Skeletal muscle tissue (tissue), 4 donors: ENCODE measurements around the gene JPH2. TPM values are rescaled to one million over a fixed set of nuclear protein-coding genes. Genes with fewer than 3 reads are reported as not detected.

Experiments
- H3K27ac ChIP-seq: one replicate; pipeline ENCODE4 v1.7.0; 2013; ENCODE audit warnings: mild to moderate bottlenecking, low read depth, low read length, inconsistent platforms
- H3K27me3 ChIP-seq, 3 donors: one replicate each; pipeline ENCODE4 v1.7.0; 2013; ENCODE audit warnings: low read length in 3 of 3; ENCODE audit not compliant: control insufficient read depth in 3 of 3, insufficient read depth in 3 of 3
- H3K36me3 ChIP-seq, 3 donors: one replicate each; pipeline ENCODE4 v1.7.0; 2013; ENCODE audit warnings: low read length in 3 of 3; ENCODE audit not compliant: control insufficient read depth in 3 of 3, insufficient read depth in 3 of 3
- H3K4me1 ChIP-seq, 3 donors: one replicate each; pipeline ENCODE4 v1.7.0; 2013; ENCODE audit warnings: low read length in 3 of 3, mild to moderate bottlenecking in 3 of 3; ENCODE audit not compliant: control insufficient read depth in 3 of 3, insufficient read depth in 3 of 3
- H3K4me3 ChIP-seq, 3 donors: one replicate each; pipeline ENCODE4 v1.7.0; 2013; ENCODE audit warnings: low read length in 3 of 3
- H3K9ac ChIP-seq, 3 donors: one replicate each; pipeline ENCODE4 v1.7.0; 2013; ENCODE audit warnings: low read length in 3 of 3, mild to moderate bottlenecking in 3 of 3, moderate library complexity in 2 of 3, low read depth in 1 of 3
- H3K9me3 ChIP-seq, 3 donors: one replicate each; pipeline ENCODE4 v1.7.0; 2013; ENCODE audit warnings: low read length in 3 of 3; ENCODE audit not compliant: control insufficient read depth in 3 of 3
- total RNA-seq: library from RNA; depleted of rRNA; stranded (reverse); fragments of >200 nt; gene quantifications from one replicate; pipeline ENCODE4 v1.2.3, GENCODE V29; 2014
- donor health status: Osteomylitis.

Gene JPH2
- total RNA-seq, 1 donor from 2014 or later: 85.1 TPM

DNA sequence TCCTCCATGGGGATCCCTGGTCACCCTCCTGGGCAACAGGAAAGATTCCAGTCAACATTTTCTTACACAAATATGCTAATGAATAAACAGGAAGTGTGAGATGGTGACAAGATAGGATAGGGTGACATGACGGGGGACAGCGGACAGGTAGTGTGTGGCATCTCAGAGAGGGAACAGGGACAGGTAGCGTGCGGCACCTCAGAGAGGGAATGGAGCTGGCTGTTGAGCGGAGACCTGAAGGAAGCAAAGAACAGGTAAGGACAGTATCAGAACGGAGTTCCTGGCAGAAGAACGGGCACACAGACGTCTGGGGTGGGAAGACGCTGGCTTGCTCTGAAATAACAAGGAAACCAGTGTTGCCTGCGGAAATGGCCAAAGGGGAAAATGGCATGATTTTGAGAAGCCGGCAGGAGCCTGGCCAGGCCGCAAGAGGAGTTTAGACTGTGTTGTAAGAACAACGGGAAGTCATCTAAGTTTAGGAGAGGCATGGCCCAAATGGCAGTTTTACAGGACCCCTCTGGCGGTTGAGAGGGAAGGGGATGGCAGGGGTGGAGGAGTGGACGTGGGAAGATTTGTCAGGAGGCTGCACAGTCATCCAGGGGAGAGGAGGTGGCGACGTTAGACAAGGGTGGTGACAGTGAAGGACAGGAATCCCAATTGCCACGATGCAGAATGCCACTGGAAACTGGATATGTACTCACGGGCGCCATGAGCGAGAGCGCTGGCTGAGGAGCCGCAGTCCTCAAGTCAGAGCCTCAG lies 111.6 kb downstream of the JPH2 start:
- peaks cover 0 to 2% (median 0%) of the 10 kb centered on the region in 3 donors for H3K27me3 ChIP-seq
- H3K9me3 ChIP-seq: no peaks in the 10 kb centered on the region
- H3K4me1 ChIP-seq: peaks cover 0 to 9% (median 8%) of the 10 kb centered on the region in 3 donors
- no peak overlapping the region for H3K4me3 ChIP-seq
- H3K9ac ChIP-seq: no peak overlapping the region
- no peak overlapping the region for H3K27ac ChIP-seq
- H3K36me3 ChIP-seq: no peaks in the 10 kb centered on the region

DNA sequence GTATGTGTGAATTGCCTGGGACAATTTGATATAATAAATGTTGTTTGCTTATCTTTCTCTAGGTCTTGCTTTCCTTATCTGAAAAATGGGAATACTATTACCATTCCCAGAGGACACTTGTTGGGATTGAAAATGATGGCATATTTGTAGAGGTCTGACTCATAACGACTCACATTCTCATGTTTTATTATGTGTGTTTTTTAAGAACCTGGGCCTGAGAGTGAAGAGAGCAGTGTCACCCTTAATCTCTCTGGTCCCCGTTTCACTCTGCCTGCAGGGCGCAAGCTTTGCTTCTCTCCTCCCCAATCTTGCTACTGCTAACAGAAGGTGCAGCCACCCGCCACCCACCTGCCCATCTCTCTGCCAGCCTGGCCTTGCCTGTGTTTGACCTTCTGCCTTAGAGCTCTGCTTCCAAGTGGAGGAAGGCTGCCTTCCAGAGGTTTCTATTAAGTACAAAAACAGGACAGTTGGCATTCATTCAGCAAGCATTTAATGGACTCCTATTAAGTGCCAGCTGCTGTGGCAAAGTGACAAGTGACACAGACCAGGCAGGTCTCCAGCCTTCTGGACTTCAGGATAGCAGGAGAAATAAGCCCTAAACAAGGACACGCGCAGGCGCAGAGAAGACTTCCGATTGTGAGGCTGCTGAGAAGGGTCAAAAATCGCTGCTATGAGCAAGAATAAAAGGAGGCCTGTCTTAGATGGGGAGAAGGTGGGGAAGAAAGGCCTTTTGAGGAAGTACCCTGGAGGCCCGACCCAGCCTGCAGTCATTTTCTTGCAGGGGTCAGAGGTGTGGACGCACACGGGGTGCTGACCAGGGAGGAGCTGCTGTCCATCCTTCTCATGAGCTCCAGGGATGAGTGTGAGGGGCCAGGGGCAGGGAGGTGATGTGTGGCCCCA lies 112.5 kb downstream of the JPH2 start:
- Histone ChIP-seq H3K4me3 (no peak overlapping the region), H3K27ac (no peak overlapping the region), H3K9me3 (no peaks in the 10 kb centered on the region), H3K36me3 (no peaks in the 10 kb centered on the region), H3K9ac (no peak overlapping the region), H3K4me1 (peaks cover 0 to 9% (median 8%) of the 10 kb centered on the region in 3 donors), H3K27me3 (peaks cover 0 to 2% (median 0%) of the 10 kb centered on the region in 3 donors)

DNA sequence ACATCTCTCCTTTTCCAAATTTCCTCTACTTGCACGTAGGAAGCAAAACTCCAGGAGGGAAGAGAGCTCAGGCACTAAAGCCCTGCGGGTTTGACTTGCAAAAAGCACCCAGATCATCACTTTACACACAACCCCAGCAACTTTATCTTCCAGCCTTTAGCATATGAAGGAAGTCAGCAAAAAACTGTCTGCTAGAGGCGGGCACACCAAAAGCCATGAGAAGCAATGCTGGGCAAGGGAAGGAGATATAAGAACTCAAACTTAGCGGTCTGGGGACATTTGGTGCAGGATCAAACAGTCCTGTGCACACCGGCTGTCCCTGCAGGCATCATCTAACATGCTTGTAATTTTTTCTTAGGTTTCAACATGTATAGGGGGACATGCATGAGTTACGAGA lies 113.3 kb downstream of the JPH2 start:
- Histone ChIP-seq H3K36me3 (no peaks in the 10 kb centered on the region), H3K27ac (no peak overlapping the region), H3K27me3 (peaks cover 0 to 5% (median 0%) of the 10 kb centered on the region in 3 donors), H3K9ac (no peak overlapping the region), H3K4me1 (peaks cover 0 to 9% (median 8%) of the 10 kb centered on the region in 3 donors), H3K4me3 (no peak overlapping the region), H3K9me3 (no peaks in the 10 kb centered on the region)

DNA sequence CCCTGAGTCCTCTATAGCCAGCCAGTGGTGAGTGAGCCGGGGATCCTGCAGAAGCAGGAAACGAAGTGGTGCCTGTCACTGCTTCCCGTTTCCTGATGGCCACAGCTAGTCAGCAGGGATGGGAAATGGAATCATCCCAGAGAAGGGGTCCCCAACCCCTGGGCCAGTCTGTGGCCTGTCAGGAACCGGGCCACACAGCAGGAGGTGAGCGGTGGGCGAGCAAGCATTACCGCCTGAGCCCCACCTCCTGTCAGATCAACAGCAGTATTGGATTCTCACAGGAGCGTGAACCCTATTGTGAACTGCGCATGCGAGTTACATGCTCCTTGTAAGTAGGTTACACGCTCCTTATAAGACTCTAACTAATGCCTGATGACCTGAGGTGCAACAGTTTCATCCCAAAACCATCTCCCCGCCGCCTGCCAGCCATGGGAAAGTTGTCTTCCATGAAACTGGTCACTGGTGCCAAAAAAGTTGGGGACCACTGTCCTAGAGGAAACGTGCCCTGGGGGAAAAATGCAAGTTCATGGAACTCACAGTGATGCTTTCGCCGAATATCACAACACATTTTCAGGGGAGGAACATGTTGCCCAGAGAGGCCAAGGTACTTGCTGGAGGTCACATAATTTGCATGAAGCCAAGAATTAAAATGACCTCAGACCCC lies 113.8 kb downstream of the JPH2 start:
- no peaks in the 10 kb centered on the region for H3K9me3 ChIP-seq
- H3K4me1 ChIP-seq: peaks cover 0 to 9% (median 8%) of the 10 kb centered on the region in 3 donors
- peaks cover 0 to 7% (median 0%) of the 10 kb centered on the region in 3 donors for H3K27me3 ChIP-seq
- H3K27ac ChIP-seq: no peak overlapping the region
- H3K4me3 ChIP-seq: no peak overlapping the region
- no peaks in the 10 kb centered on the region for H3K36me3 ChIP-seq
- H3K9ac ChIP-seq: no peak overlapping the region

DNA sequence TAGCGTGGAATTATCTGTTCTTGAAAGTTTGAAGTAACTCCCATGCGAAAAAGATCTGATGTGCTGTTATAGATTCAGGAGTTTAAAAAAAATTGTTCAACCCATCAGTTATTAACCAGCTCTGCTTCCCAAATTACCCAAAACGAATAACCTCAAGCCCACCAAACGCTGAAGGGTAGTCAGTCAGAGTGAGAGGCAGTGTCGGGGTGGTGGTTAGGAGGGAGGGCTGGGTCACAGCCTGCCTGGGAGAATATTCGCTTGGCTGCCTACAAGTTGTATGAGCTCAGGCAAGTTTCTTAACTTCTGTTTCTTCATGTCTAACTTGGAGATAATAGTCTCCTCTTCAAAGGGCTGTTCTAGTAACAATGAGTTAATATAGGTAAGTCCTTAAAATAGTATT lies 114.6 kb downstream of the JPH2 start:
- Histone ChIP-seq H3K27me3 (peaks cover 0 to 11% (median 3%) of the 10 kb centered on the region in 3 donors), H3K36me3 (no peaks in the 10 kb centered on the region), H3K4me1 (peaks cover 0 to 9% (median 8%) of the 10 kb centered on the region in 3 donors), H3K4me3 (no peak overlapping the region), H3K27ac (no peak overlapping the region), H3K9ac (no peak overlapping the region), H3K9me3 (no peaks in the 10 kb centered on the region)

DNA sequence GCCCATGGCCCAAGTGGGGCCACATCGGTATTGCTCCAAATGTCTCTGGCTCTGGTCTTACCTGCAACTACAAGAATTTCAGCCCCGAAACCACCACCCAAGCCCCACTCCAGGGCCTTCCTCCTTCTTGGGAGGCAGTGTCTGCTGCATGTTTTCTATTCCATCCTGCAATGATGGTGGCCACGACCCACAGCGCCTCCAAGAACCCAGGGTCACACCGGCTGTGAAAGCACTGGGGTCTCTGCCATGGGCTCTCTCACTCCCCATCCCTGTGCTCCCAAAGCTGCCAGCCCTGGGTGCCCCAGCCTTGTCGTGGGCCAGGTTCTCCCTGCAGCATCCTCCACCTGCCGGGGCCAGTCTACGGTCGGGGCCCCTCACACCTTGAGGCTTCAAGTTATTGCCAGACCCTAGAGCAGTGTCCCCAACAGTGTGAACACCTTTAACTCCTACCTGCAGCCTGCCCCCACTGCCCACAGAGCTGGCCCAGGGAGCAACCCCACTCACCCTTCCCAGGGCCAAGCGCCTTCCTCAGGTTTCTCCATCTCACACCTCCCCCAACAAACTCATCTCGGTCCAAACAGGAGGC lies 115.4 kb downstream of the JPH2 start:
- H3K36me3 ChIP-seq: no peaks in the 10 kb centered on the region
- H3K27me3 ChIP-seq: peaks cover 3 to 11% (median 6%) of the 10 kb centered on the region in 3 donors
- no peak overlapping the region for H3K9ac ChIP-seq
- peaks cover 0 to 9% (median 8%) of the 10 kb centered on the region in 3 donors for H3K4me1 ChIP-seq
- no peaks in the 10 kb centered on the region for H3K9me3 ChIP-seq
- H3K27ac ChIP-seq: no peak overlapping the region
- no peak overlapping the region for H3K4me3 ChIP-seq

DNA sequence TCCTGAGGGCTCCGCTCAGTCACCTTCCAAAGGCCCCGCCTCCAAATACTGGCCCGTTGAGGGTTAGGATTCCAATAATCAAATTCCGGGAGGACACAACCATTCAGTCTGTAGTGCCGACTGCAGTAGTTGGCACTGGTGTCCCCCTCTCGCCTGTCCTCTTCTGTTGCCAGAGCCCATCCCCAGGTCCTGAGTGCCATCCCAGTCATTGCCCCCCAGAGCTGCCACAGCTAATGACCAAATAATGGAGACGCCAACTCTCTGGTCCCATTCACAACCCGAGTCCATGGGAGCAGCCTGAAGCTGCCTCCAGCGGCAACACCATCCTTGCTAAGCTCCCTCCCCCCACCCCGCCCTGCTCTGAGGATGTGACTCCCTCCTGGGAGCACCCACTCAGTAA lies 115.9 kb downstream of the JPH2 start:
- H3K9me3 ChIP-seq: no peaks in the 10 kb centered on the region
- H3K9ac ChIP-seq: no peak overlapping the region
- H3K4me1 ChIP-seq: peaks cover 0 to 9% (median 8%) of the 10 kb centered on the region in 3 donors
- H3K27me3 ChIP-seq: peaks cover 3 to 11% (median 6%) of the 10 kb centered on the region in 3 donors
- no peak overlapping the region for H3K4me3 ChIP-seq
- H3K36me3 ChIP-seq: no peaks in the 10 kb centered on the region
- H3K27ac ChIP-seq: no peak overlapping the region

DNA sequence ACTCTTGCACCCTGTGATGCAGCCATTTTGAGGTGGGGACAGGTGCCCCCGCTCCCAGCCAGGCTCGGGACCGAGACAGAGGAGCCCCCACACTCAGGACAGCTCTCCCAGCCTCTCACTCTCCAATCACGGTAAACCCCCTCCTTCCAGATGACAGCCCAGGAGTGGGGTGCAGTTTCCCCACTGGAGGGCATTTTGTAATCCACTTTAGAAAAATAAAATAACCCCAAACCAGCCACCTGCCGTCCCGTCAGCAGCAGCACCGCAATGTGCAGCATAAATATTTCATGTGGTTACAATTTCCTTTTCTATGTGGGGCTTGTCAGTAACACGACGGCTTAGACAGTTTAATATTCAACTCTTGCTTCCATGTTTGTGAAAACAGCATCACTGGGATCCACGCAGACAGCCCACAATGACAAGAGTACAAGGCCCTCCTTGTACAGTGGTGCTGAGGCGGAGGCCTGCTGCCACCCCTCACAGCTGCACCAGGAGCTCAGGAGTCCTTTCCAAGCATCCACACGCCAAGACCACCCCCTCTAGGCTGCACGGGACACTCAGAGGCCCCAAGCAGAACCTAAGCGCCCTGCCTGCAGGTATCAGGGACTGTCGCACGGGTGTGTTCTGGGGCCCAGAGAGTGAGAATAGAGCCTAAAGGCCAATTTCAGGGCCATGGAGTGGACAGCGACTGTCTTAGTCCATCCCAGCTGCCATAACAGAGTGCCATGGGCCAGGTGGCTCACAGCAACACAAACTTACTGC lies 116.7 kb downstream of the JPH2 start:
- Histone ChIP-seq H3K4me1 (peaks cover 0 to 9% (median 8%) of the 10 kb centered on the region in 3 donors), H3K9me3 (no peaks in the 10 kb centered on the region), H3K27me3 (peaks cover 3 to 11% (median 6%) of the 10 kb centered on the region in 3 donors), H3K36me3 (no peaks in the 10 kb centered on the region), H3K27ac (no peak overlapping the region), H3K9ac (no peak overlapping the region), H3K4me3 (no peak overlapping the region)
